HG03469 (cell line): ENCODE results near the gene ISL1.

ENCODE experiments used
- ATAC-seq: cut with Tn5 transposase; IDR thresholded peaks from one replicate; pipeline ENCODE4 v1.9.1; 2021; ENCODE audit warnings: mild to moderate bottlenecking, moderate library complexity, moderate number of reproducible peaks; ENCODE audit not compliant: unreplicated experiment

The ISL1 gene

DNA sequence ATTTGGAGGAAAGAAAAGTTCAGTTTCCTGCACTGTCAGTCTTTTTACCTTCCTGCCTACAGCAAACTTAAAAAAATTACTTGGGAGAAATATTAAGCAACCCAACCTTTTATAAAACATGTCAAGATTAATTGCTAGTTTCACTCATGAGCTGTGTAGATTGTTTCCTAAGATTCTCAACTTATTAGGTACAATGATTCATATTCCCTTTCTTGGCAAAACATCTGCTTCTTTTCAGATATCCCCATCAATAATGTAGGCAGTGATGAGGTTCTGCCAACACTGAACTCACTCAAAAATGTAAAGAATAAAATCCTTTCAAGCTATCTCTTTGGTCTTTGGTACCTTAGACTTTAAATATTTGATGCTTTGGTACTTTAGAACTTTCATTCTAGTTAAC lies 56.0 kb downstream of the ISL1 start:
- no peak for ATAC-seq
